GM12878 (cell line): ENCODE measurements around the gene JAG2. TPM values are rescaled to one million over a fixed set of nuclear protein-coding genes. Genes with fewer than 3 reads are reported as not detected.

Experiments used
- ATAC-seq: fragments of 200-7000 bp; cut with Tn5 transposase; 3 replicates; pipeline ENCODE4 v1.9.1; 2020; ENCODE audit warnings: mild to moderate bottlenecking, moderate library complexity
- BruUV-seq: library from RNA; stranded (reverse); fragments of 400-500 nt; replicated peaks from 2 replicates; lab custom pipeline; 2021; lab: Mats Ljungman, UMichigan
- CTCF ChIA-PET: fragments of 300-600 bp; sonication (Branson Sonifier 250); formaldehyde crosslinking; extraction: SDS; loops from one replicate; lab custom pipeline; 2021; ENCODE audit warnings: inconsistent platforms; lab: Yijun Ruan, JAX
- POLR2A ChIA-PET: fragments of 350-600 bp; formaldehyde crosslinking; extraction: SDS; loops from one replicate; lab custom pipeline; 2021; ENCODE audit warnings: inconsistent platforms; lab: Charles Lee
- RAD21 ChIA-PET: fragments of 300-600 bp; sonication (Branson Sonifier 250); formaldehyde crosslinking; loops from one replicate; lab custom pipeline; 2023; ENCODE audit warnings: antibody characterized with exemption; ENCODE audit not compliant: unreplicated experiment; lab: Charles Lee
- SMC1A ChIA-PET: fragments of 300-600 bp; sonication (Branson Sonifier 250); formaldehyde crosslinking; loops from one replicate; lab custom pipeline; 2023; ENCODE audit not compliant: unreplicated experiment, uncharacterized antibody; lab: Charles Lee
- DNase-seq: peaks from one replicate; pipeline ENCODE4 v3.0.0-alpha.2; 2011; ENCODE audit warnings: low read depth, low spot score
- FAIRE-seq: peaks from 3 replicates; lab custom pipeline; 2011; peaks lifted over from hg19 to GRCh38; lab: Jason Lieb, UNC
- H2AFZ ChIP-seq: 2 replicates; pipeline ENCODE4 v1.6.0; 2011; ENCODE audit warnings: low read depth, low read length, control low read depth; ENCODE audit not compliant: control insufficient read depth
- H3K27ac ChIP-seq: 2 replicates; pipeline ENCODE4 v1.5.1; 2011; ENCODE audit warnings: control low read depth; ENCODE audit not compliant: control insufficient read depth, insufficient read depth
- H3K27me3 ChIP-seq, 2 experiments: replicated peaks in 1 of 2; 2 replicates each; pipeline versions ENCODE4 v1.6.0 to v1.6.1; 2011; ENCODE audit warnings: low read length in 1 of 2; ENCODE audit not compliant: control insufficient read depth in 2 of 2, insufficient read depth in 2 of 2
- H3K36me3 ChIP-seq, 2 experiments: 2 replicates each; pipeline ENCODE4 v1.5.1; 2011; ENCODE audit warnings: low read length in 1 of 2; ENCODE audit not compliant: control insufficient read depth in 2 of 2, insufficient read depth in 2 of 2
- H3K4me1 ChIP-seq: 2 replicates; pipeline ENCODE4 v1.6.1; 2011; ENCODE audit warnings: mild to moderate bottlenecking, low read length, moderate library complexity, mixed read lengths; ENCODE audit not compliant: control insufficient read depth, insufficient read depth
- H3K4me2 ChIP-seq: 2 replicates; pipeline ENCODE4 v1.6.0; 2011; ENCODE audit warnings: control low read depth; ENCODE audit not compliant: control insufficient read depth, insufficient read depth
- H3K4me3 ChIP-seq: fragments of 200-600 bp; sonication (generic); 2 replicates; pipeline ENCODE4 v1.5.1; 2016
- H3K79me2 ChIP-seq: 2 replicates; pipeline ENCODE4 v1.6.0; 2011; ENCODE audit warnings: low read length; ENCODE audit not compliant: control insufficient read depth, insufficient read depth
- H3K9ac ChIP-seq: 2 replicates; pipeline ENCODE4 v1.8.0; 2011; ENCODE audit warnings: low read length, control low read depth, mixed read lengths; ENCODE audit not compliant: control insufficient read depth, insufficient read depth
- H3K9me3 ChIP-seq: replicated peaks from 3 replicates; pipeline ENCODE4 v1.5.1; 2011; ENCODE audit warnings: mild to moderate bottlenecking, low read length; ENCODE audit not compliant: control insufficient read depth, insufficient read depth
- H4K20me1 ChIP-seq: 2 replicates; pipeline ENCODE4 v1.6.0; 2011; ENCODE audit not compliant: control insufficient read depth, insufficient read depth
- E2F8 ChIP-seq: fragments of 450-650 bp; IDR thresholded peaks from 2 replicates; pipeline ENCODE4 v1.6.1; 2018; ENCODE audit warnings: mild to moderate bottlenecking, low read depth, moderate library complexity; ENCODE audit not compliant: partially characterized antibody
- NFYB ChIP-seq: IDR thresholded peaks from 2 replicates; pipeline ENCODE4 v1.6.1; 2011; ENCODE audit warnings: low read depth, mild to moderate bottlenecking, low read length, improper control_type of control experiment, moderate library complexity; ENCODE audit not compliant: insufficient read depth
- POU2F2 ChIP-seq: IDR thresholded peaks from 3 replicates; pipeline ENCODE4 v1.6.1; 2011; ENCODE audit warnings: low read depth, mild to moderate bottlenecking, low read length, borderline replicate concordance
- SP1 ChIP-seq: IDR thresholded peaks from one replicate; pipeline ENCODE4 v1.6.1; 2011; ENCODE audit warnings: low read depth, low read length
- SRF ChIP-seq, 2 experiments: IDR thresholded peaks; 2 replicates each; pipeline ENCODE4 v1.6.1; 2011; ENCODE audit warnings: low read depth in 2 of 2, low read length in 2 of 2, mild to moderate bottlenecking in 1 of 2, moderate library complexity in 1 of 2
- TBL1XR1 ChIP-seq: IDR thresholded peaks from 2 replicates; pipeline ENCODE4 v1.6.1; 2012; ENCODE audit warnings: low read depth, low read length, improper control_type of control experiment
- WGBS: methylation state at CpG from one replicate; pipeline ENCODE4 v1.1.6; 2016; ENCODE audit warnings: low lambda C conversion rate; ENCODE audit not compliant: insufficient replicate concordance, insufficient coverage; ENCODE audit errors: missing lambda C conversion rate; 5-methylcytosine and 5-hydroxymethylcytosine counted together
- in situ Hi-C: fragments of 300-500 bp; cut with MboI; formaldehyde crosslinking; loops from 9 replicates; pipeline ENCODE4 v1.14.3; 2018; ENCODE audit warnings: mixed read lengths
- intact Hi-C: fragments of 100-400 bp; cut with micrococcal nuclease; formaldehyde crosslinking; loops from one replicate; pipeline ENCODE4 v1.14.2; 2022; ENCODE audit not compliant: unreplicated experiment
- polyA plus RNA-seq, 11 experiments: library from polyadenylated mRNA; depleted of rRNA in 4 of 11; unstranded in 6 of 11; stranded (reverse) in 5 of 11; fragments of >200 nt; fragmentation: Nextera tagmentation in 4 of 11; fragmentation: Illumina TruSeq in 1 of 11; extraction: Ambion mirVana in 4 of 11; extraction: Trizol in 1 of 11; gene quantifications; 1 replicate in 1 of 11; 2 replicates in 10 of 11; pipeline versions ENCODE4 v1.2.1 to v1.2.3, GENCODE V29; 2011 to 2016; ENCODE audit warnings: inconsistent platforms in 2 of 11, missing spikeins in 2 of 11, low read depth in 1 of 11
- total RNA-seq, 4 experiments: library from RNA; depleted of rRNA in 3 of 4; stranded (reverse); fragments of >200 nt in 3 of 4; fragmentation: Illumina TruSeq in 1 of 4; extraction: Trizol in 1 of 4; gene quantifications; 2 replicates each; pipeline versions ENCODE4 v1.2.1 to v1.2.3, GENCODE V29; 2013 to 2021

Gene JAG2
- total and polyA plus RNA-seq, 10 of the 15 experiments (the other 5 are each of a cell fraction or from before 2014, with no cell fraction given), result 0.04 to 0.14 (median 0.06) TPM; not detected in 5

DNA sequence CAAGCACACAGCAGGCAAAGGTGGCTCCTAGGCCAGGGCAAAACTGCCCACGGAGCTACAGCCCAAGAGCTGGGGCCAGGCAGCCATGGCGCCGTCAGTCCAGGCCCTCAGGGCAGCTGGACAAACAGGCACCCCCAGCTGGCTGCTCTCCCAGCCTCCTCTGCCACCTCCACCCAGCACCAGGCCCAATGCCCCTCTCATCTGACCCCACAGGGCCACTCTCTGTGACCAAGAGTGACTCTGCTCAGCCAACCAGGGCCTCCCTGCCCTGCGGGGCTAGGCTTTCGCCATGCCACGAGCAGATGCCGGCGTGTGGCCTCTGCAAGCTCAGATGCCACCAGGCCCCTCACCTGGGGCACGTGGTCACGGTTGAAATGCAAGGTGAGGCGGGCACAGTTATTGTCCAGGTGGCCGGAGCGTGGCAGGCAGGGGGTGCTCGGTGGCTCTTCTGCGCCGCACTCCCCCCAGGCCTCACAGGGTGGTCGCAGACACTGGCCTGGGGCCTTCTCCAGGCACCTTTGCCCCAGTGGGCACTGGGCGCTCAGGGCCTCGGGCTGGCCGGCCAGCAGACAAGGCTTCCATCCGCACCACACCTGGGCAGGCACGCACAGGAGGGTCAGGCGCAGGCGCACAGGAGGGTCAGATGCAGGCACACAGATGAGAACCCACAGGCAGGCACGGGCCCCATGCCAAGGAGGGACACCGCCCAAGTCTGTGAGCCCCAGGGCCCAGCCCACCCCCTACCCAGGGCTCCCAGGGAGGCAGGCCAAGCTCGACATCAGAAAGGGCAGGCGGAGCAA, 23.0 kb downstream of the JAG2 start:
- Histone ChIP-seq H3K27ac (no peak overlapping the region), H4K20me1 (no peaks in the 10 kb centered on the region), H2AFZ (no peak overlapping the region), H3K4me3 (no peak overlapping the region), H3K27me3 (no peaks in the 10 kb centered on the region), H3K79me2 (no peaks in the 10 kb centered on the region), H3K9ac (no peak overlapping the region), H3K4me2 (no peak overlapping the region), H3K9me3 (no peaks in the 10 kb centered on the region; the same call in 2 of the 3 replicates), H3K4me1 (no peaks in the 10 kb centered on the region), H3K36me3 (no peaks in the 10 kb centered on the region)
- TF ChIP-seq POU2F2 (no peak), E2F8 (no peak), NFYB (no peak), TBL1XR1 (no peak), SP1 (no peak), SRF (IDR thresholded peaks at IDR 0.05; ENCODE audit: low read depth in 2 of 2, low read length in 2 of 2) (0 out of 4 replicates have a peak, but pooled peaks of 1 of the 2 experiments have one; percentile 3)
- FAIRE-seq, result no peak
- BruUV-seq, result no TSS peak
- ChIA-PET POLR2A (no interaction called here), SMC1A (no interaction called here), CTCF (no interaction called here), RAD21 (no interaction called here)
- ATAC-seq, result no peak
- in situ Hi-C loops, result no loop called here
- no peak for DNase-seq
- intact Hi-C loops, result no loop called here
- 60% methylated on average over 28 of the region's 28 CpGs for WGBS
